Neural progenitor cell (in vitro differentiated cells): ENCODE measurements around the gene HBG2.

Experiments
- EZH2phosphoT487 ChIP-seq: fragments of 200-600 bp; sonication (generic); IDR thresholded peaks from 2 replicates; pipeline ENCODE4 v1.6.1; 2017; ENCODE audit warnings: antibody characterized with exemption
- TF ChIP-seq, protein P1 (sequence below): fragments of 200-600 bp; sonication (generic); IDR thresholded peaks from 2 replicates; pipeline ENCODE4 v1.5.1; 2017; ENCODE audit warnings: antibody characterized with exemption, mild to moderate bottlenecking

GRCh38 chr11:5235364-5236095 lies 19.1 kb downstream of the HBG2 start:
- TF ChIP-seq EZH2phosphoT487 = no peak
- TF ChIP-seq, protein P1, sequence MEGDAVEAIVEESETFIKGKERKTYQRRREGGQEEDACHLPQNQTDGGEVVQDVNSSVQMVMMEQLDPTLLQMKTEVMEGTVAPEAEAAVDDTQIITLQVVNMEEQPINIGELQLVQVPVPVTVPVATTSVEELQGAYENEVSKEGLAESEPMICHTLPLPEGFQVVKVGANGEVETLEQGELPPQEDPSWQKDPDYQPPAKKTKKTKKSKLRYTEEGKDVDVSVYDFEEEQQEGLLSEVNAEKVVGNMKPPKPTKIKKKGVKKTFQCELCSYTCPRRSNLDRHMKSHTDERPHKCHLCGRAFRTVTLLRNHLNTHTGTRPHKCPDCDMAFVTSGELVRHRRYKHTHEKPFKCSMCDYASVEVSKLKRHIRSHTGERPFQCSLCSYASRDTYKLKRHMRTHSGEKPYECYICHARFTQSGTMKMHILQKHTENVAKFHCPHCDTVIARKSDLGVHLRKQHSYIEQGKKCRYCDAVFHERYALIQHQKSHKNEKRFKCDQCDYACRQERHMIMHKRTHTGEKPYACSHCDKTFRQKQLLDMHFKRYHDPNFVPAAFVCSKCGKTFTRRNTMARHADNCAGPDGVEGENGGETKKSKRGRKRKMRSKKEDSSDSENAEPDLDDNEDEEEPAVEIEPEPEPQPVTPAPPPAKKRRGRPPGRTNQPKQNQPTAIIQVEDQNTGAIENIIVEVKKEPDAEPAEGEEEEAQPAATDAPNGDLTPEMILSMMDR = no peak
